CD4-positive, alpha-beta T cell (primary cell): ENCODE data around the gene EVA1B. TPM values are rescaled to one million over a fixed set of nuclear protein-coding genes. Genes with fewer than 3 reads are reported as not detected.
A peak's percentile ranks its signal among the peaks of the same experiment; 100 is the strongest.

Experiments used
- ATAC-seq: fragments of 200-7000 bp; cut with Tn5 transposase; one replicate; pipeline ENCODE4 v1.10.0; 2022; ENCODE audit warnings: mild to moderate bottlenecking; ENCODE audit not compliant: poor library complexity
- CTCF ChIA-PET: fragments of 350-600 bp; sonication (Branson Sonifier 250); formaldehyde crosslinking; loops from one replicate; lab custom pipeline; 2021; ENCODE audit warnings: antibody characterized with exemption, inconsistent platforms; lab: Charles Lee
- POLR2A ChIA-PET: fragments of 350-600 bp; sonication (Branson Sonifier 250); formaldehyde crosslinking; loops from one replicate; lab custom pipeline; 2021; ENCODE audit warnings: antibody characterized with exemption, inconsistent platforms; lab: Charles Lee
- DNase-seq, 14 experiments: peaks; one replicate each; pipeline ENCODE4 v3.0.0-alpha.2; 2013 to 2020; ENCODE audit warnings: mixed read lengths in 2 of 14
- H3K27ac ChIP-seq, 2 donors: one replicate each; pipeline versions ENCODE4 v1.5.1 to v1.7.0; 2013; ENCODE audit warnings: low read length in 2 of 2, low read depth in 1 of 2, mild to moderate bottlenecking in 1 of 2
- H3K27me3 ChIP-seq, 2 experiments: 1 replicate in 1 of 2; 2 replicates in 1 of 2; pipeline versions ENCODE4 v1.6.1 to v1.7.0; 2013; ENCODE audit warnings: low read length in 2 of 2, control low read depth in 1 of 2, mild to moderate bottlenecking in 1 of 2, moderate library complexity in 1 of 2; ENCODE audit not compliant: insufficient read depth in 2 of 2, control insufficient read depth in 1 of 2
- H3K36me3 ChIP-seq: one replicate; pipeline ENCODE4 v1.6.1; 2013; ENCODE audit warnings: low read length, control low read depth; ENCODE audit not compliant: insufficient read depth
- H3K4me1 ChIP-seq: one replicate; pipeline ENCODE4 v1.6.1; 2013; ENCODE audit warnings: low read length, control low read depth; ENCODE audit not compliant: insufficient read depth
- H3K4me3 ChIP-seq: one replicate; pipeline ENCODE4 v1.5.1; 2013; ENCODE audit warnings: mild to moderate bottlenecking, low read length, moderate library complexity
- H3K9me3 ChIP-seq, 2 experiments: 1 replicate in 1 of 2; 2 replicates in 1 of 2; pipeline versions ENCODE4 v1.6.1 to v1.7.0; 2013; ENCODE audit warnings: low read length in 2 of 2, mild to moderate bottlenecking in 2 of 2, control low read depth in 1 of 2, moderate library complexity in 1 of 2; ENCODE audit not compliant: control insufficient read depth in 1 of 2, insufficient read depth in 1 of 2
- H3K27ac Mint-ChIP-seq: one replicate; pipeline ENCODE4 v1.8.0; 2020; ENCODE audit warnings: mixed read lengths
- H3K27me3 Mint-ChIP-seq: one replicate; pipeline ENCODE4 v1.8.0; 2021; ENCODE audit warnings: mixed read lengths
- H3K36me3 Mint-ChIP-seq: one replicate; pipeline ENCODE4 v1.8.0; 2021; ENCODE audit warnings: low read depth, mixed read lengths
- H3K4me1 Mint-ChIP-seq: one replicate; pipeline ENCODE4 v1.8.0; 2021; ENCODE audit warnings: low read depth, mixed read lengths
- H3K4me3 Mint-ChIP-seq: one replicate; pipeline ENCODE4 v1.8.0; 2020; ENCODE audit warnings: mild to moderate bottlenecking, mixed read lengths
- H3K9me3 Mint-ChIP-seq: one replicate; pipeline ENCODE4 v1.8.0; 2020; ENCODE audit warnings: mixed read lengths
- CTCF ChIP-seq: fragments of 200-600 bp; IDR thresholded peaks from one replicate; pipeline ENCODE4 v1.8.0; 2022; ENCODE audit warnings: antibody characterized with exemption, mild to moderate bottlenecking
- intact Hi-C, 2 experiments: fragments of 100-400 bp; cut with DNase I in 1 of 2; cut with micrococcal nuclease in 1 of 2; formaldehyde crosslinking; loops; one replicate each; pipeline versions ENCODE4 v1.15.1 to v1.9.0; 2023 to 2025; cut with DNase I, micrococcal nuclease
- total RNA-seq, 174 experiments: library from RNA in 2 of 174; stranded (reverse) in 2 of 174; gene quantifications; one replicate each; pipeline ENCODE4 v1.2.3 and lab custom pipeline; 2021 to 2026

EVA1B gene
- total RNA-seq, 2 experiments from 2014 or later, result 1.5 to 1.8 TPM

- Mint-ChIP-seq H3K36me3 (peaks cover 47% of the 10 kb centered on the region), H3K4me1 (peaks cover 14% of the 10 kb centered on the region), H3K4me3 (no peak overlapping the region), H3K9me3 (no peaks in the 10 kb centered on the region), H3K27ac (peak overlapping the region; percentile 13), H3K27me3 (no peaks in the 10 kb centered on the region)
- Histone ChIP-seq H3K4me3 (no peak overlapping the region), H3K9me3 (no peaks in the 10 kb centered on the region), H3K4me1 (peaks cover 6% of the 10 kb centered on the region), H3K36me3 (peaks cover 38% of the 10 kb centered on the region), H3K27ac (no peak overlapping the region), H3K27me3 (no peaks in the 10 kb centered on the region)
- intact Hi-C loops, result no loop called here
- POLR2A ChIA-PET, result no interaction called here
- TF ChIP-seq CTCF, result no peak
- DNase-seq (no peak), ATAC-seq (no peak)
- CTCF ChIA-PET, result interaction anchor here (0.6 to 0.7 kb wide), 2 partner anchors 9 to 25 kb away, joined by 3 read pairs; no protein-coding TSS in a partner anchor
Measured at GRCh38 chr1:36273024-36273423, 50.4 kb downstream of the EVA1B start.

Other genes starting within 250 kb of the EVA1B start
- gene TEKT2, start 239.6 kb downstream of the EVA1B start, total RNA-seq, result under 1 TPM; 0.22 to 0.33 TPM
- gene ADPRS, start 234.8 kb downstream of the EVA1B start, total RNA-seq, result 10 to 100 TPM; 22.6 to 24.6 TPM
- gene COL8A2, start 198.4 kb downstream of the EVA1B start, total RNA-seq, result under 1 TPM; 0.05 to 0.06 TPM
- gene TRAPPC3, start 174.2 kb downstream of the EVA1B start, total RNA-seq, result 10 to 100 TPM; 18.4 to 21.3 TPM
- 100 to 1,000 TPM; 156 to 163 TPM for gene MAP7D1, start 167.5 kb downstream of the EVA1B start, total RNA-seq
- 10 to 100 TPM; 68.7 to 76.1 TPM for gene THRAP3, start 99.2 kb downstream of the EVA1B start, total RNA-seq
- 1 to 10 TPM; 1.9 to 2.6 TPM for gene SH3D21, start 17.3 kb downstream of the EVA1B start, total RNA-seq
- 10 to 100 TPM; 17.8 to 20.7 TPM for gene STK40, start 62.3 kb upstream of the EVA1B start, total RNA-seq
- 10 to 100 TPM; 25.6 to 26.0 TPM for gene LSM10, start 74.3 kb upstream of the EVA1B start, total RNA-seq
- 1 to 10 TPM in 1 of 2 experiments, under 1 TPM in 1; 0.82 to 2.4 TPM for gene OSCP1, start 126.8 kb upstream of the EVA1B start, total RNA-seq
- 10 to 100 TPM; 35.4 to 36.4 TPM for gene MRPS15, start 140.7 kb upstream of the EVA1B start, total RNA-seq
- 1 to 10 TPM; 3.7 to 4.1 TPM for gene CSF3R, start 159.3 kb upstream of the EVA1B start, total RNA-seq